HG03159 (cell line): Measurements from ENCODE around the gene PPARD.
"Not testable (repeated sequence)": the region's sequence is repeated elsewhere in the genome, so short reads cannot be mapped to it uniquely, and the experiment has no call there.

Experiments used
- ATAC-seq: cut with Tn5 transposase; IDR thresholded peaks from one replicate; pipeline ENCODE4 v1.9.1; 2021; ENCODE audit warnings: mild to moderate bottlenecking, moderate library complexity; ENCODE audit not compliant: unreplicated experiment

The PPARD gene

DNA sequence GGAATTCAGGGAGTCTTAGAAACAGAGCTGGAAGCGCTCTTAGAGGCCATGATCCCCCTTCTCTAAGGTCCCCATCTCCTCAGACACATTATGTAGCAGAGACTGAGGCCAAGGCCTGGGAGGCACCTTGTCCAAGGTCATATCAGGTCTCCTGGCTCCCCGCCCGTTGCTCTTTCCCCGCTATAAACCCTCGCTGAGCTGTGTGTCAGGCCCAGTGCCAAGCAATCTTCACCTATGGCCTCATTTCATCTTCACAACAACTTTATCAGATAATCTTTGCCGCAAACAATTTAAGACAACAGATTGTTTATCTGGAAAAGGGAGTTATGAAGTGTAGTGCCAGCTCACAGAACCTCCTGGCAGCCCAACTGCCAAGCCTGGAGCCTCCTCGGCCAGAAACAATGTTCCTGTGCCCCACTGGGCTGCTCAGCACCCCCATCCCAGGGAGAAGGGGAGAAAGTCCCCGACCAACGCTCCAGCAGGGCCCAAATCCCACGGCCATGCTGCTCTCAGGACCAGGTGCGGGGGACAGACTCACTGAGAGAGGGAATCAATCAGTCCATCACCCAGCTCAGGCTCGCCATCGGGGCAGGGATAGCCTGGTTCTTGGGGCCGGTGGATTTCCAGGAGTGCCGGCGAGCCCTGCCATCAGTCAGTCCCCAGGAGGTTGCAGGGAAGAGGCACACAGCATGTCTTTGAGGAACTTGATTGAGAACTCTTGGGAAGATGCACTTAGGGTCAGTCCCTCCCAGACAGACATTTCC is 92.9 kb downstream of the PPARD start:
- ATAC-seq = no peak

DNA sequence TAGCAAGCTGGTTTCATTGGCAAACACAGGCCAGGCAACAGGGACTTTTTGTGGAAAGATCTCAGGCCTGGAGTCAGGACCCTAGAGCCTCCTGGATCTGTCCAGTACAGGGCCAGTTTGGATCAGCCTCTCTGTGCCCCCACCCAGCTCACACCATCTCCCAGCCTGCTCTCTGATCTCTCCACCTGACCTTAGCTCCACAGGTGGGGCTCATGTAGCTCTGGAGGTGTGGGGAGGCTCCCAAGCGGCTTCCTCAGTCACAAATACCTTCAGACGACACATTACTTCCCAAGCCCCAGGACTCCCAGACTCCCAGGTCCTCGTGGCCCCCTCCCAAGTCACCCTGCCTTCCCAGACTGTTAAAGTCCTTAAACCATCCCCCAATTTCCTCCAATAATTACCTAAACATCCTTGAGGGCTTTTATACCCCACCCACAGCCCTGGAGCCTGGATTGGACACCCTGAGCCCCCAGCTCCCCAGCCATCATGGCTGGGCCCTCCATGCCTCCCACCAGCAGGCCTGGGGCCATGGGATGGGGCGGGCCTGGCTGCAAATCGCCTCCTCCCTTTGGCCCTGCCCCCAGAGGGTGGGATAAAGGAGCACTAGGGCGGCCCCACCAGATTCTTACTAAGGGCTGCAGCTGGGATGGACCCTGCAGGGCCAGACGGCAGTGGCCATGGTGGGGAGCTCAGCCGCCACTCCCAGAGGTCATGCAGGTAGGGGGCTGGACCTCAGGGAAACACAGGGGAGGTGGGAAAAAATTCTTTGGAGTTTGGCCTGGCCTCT is 93.9 kb downstream of the PPARD start:
- ATAC-seq = no peak

- not testable (repeated sequence) for ATAC-seq
Measured at GRCh38 chr6:35438378-35439065, 96.2 kb downstream of the PPARD start.

DNA sequence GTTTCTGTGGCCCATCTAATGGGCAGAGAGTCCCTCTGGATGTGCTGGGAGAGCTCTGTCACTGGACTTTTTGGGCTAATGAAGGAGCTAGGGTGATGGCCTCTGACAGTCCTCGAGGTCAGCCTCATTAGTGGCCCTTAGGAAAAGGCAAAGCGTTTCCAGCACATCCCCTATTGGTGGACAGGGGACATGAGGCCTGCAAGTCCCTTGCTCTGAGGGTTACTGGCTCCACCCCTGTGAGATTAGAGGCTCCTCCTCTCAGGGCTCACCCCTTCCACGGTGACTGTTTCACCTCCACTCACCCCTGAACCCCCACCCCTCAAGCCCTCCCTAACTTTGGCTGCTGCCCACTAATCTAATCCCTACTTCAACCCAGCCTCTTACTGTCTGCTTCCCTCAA is 97.0 kb downstream of the PPARD start:
- ATAC-seq = no peak

- ATAC-seq = no peak
Measured at GRCh38 chr6:35441205-35441604, 98.8 kb downstream of the PPARD start.

DNA sequence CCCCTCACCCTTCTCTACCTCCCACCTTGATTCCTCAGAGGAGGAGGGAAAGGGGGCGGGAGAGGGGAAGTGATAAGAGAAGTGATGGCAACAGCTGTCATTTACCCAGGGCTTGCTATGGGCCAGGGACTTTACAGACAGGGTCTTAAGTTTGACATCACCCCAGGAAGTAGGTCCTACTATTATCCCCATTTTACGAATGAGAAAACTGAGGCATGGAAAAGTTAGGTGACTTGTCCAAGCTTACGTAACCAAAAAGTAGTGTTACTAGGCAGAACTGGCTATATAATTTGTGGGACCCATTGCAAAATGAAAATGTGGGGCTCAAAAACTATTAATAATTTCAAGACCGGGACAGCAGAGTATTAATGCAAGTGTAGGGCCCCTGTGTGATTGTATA is 99.3 kb downstream of the PPARD start:
- ATAC-seq = no peak

GRCh38 chr6:35442693-35443092 is 100.3 kb downstream of the PPARD start:
- no peak for ATAC-seq

DNA sequence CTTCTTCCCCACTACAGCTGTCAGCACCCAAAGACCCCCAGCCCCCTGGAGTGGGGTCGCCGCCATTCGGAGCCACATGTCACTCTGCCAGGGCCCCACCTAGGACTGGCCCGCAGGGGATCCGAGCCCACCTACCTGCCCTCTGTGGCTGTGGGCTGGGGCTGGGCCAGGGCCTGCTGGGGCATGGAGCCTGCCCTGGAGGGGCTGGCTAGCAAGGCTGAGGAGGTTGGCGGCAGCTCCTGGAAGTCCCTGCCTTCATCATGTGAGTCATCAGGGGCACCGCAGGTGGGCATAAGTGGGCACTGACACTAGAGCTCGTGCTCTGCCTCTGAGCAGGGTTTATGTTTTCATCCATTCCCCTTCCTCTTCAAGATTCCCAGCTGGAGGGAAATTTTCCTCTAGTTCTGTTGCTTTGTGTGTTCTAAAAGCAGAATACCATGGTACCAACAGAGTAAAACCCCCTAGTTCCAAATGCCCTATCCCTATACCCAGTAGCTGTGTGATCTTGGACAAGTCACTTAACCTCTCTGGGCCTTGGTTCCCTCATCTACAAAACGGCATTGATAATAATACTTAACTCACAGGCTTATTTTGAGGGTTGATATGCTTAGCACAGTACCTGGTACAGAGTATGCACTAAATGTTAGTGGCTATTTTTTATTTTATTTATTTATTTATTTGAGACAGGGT is 101.1 kb downstream of the PPARD start:
- ATAC-seq = no peak

- ATAC-seq = no peak
Measured at GRCh38 chr6:35445691-35446090, 103.3 kb downstream of the PPARD start.

GRCh38 chr6:35448191-35448590 is 105.8 kb downstream of the PPARD start:
- ATAC-seq = no peak

GRCh38 chr6:35449287-35449881 is 107.0 kb downstream of the PPARD start:
- peak; percentile 38 for ATAC-seq

DNA sequence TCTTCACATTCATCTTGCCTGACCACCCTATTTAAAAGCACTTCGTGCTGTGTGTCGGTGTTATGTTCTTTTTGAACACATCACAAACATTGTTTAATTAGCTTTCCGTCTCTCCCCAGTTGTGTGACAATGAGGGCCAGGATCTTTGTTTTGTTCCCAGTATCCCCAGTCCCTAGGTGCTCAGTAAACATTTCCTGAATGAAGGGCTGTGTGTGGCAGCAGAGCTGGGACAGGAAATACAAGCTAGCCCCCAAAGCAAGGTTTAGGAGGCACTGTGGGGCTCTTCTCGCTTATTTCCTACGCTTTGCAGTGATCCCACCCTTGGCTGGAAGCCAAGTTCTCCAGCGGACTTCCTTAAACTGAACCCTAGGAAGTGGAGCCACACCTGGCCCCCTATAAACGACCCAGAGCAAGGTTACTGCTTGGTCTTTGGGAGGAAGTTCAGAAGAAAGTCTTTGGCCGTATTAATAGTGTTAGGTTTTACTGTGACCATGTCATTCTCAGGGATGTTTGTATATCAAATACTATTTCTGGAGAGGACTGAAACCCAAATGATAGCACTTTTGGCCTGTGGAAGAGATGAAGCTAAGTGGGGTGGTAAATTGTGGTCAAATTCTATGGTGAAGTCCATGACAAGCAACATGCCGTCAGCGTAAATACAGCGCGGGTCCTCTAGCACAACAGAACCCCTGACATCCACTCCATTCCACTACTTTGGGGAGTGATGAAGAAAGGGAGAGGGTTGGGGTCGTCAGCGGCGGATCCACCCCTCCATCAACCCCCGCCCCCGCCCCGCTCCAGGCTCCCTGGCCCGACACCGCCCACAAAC is 109.2 kb downstream of the PPARD start:
- no peak for ATAC-seq

DNA sequence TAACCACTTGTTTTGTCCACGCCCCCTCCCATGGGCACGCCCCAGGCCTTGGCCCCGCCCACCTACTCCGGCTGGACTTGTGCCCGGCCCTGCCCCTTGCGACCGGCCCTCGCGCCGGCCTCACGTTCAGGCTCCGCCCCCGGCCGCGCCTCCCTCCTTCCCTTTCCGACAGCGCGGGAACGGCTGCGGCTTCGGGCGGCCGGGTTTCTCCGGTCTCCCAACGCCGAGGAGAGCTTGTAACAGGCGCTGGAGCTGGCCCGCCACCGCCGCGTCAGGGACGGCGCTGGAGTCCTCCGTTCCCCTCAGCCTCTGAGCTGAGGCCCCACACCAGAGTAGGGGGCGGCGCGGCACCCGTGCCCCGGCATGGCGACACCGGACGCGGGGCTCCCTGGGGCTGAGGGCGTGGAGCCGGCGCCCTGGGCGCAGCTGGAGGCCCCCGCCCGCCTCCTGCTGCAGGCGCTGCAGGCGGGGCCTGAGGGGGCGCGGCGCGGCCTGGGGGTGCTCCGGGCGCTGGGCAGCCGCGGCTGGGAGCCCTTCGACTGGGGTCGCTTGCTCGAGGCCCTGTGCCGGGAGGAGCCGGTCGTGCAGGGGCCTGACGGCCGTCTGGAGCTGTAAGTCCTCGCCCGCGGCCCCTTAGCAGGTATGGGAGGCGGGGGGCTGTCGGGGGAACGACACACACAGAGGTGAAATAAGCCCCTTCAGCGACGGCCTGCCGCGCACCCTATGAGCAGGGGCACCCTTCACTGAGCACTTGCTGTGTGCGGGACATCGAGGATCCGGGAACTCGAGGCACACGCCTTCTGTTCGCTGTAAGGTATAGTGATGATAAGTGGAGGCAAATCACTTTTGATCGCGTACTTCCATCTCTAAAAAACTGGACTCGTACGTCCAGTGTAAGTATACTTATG is 110.1 kb downstream of the PPARD start, which contains the start of gene FANCE:
FANCE (plus strand) TSS at position 156 of the 908 bp plus-strand sequence; CDS start at position 364, 208 bp downstream.
- peak; percentile 78 for ATAC-seq

DNA sequence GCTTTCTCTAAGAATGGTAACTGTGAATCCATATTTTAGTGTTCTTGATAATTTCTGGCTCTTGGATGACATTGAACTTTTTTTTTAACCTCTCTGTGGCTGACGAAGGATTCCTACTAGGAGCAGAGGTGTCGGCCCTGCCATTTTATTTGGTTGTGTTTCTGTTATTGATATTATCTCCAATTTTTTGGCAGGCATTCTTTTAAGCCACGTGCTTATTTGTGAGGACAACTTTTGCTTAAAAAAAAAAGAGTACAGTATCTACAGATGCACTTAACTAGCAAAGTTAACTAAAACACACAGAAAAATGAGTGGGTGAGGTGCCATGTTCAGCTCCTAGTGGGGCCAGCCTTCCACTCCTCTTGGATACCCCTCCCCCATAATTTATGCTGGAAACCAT is 110.9 kb downstream of the PPARD start:
- ATAC-seq = no peak

DNA sequence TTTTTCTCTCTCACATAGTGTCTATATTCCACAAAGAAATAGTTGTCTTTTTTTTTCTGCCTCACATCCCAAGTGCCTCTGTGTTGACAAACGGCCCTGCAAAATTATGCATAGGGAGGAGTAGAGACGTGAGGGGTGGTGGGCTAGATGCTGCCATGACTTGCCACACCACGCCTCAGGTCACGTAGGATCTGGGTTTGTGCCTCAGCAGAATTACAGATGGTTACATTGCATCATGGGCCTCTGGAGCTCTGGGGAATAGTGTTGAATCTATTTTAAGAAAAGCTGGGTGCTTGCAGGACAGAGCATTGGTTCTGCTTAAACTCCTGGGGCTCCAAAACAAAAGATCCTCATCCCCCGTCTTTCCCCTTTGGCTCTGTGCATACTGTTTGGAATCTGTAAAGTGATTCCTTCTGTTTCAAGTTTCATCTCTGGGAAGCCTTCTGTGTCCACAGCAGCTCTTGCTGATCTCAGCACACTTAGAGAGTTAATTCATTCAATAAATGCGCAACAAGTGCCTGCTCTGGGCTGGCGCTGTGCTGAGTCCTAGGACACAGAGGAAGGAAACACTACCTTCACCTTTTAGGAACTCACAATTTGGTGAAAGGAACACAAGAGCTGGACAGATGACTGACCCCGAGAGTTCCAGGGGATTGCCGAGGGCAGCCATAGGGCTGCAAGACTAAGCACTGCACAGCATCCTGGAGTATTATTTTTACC is 112.2 kb downstream of the PPARD start:
- ATAC-seq = no peak

- no peak for ATAC-seq
Measured at GRCh38 chr6:35457907-35458306, 115.5 kb downstream of the PPARD start.

DNA sequence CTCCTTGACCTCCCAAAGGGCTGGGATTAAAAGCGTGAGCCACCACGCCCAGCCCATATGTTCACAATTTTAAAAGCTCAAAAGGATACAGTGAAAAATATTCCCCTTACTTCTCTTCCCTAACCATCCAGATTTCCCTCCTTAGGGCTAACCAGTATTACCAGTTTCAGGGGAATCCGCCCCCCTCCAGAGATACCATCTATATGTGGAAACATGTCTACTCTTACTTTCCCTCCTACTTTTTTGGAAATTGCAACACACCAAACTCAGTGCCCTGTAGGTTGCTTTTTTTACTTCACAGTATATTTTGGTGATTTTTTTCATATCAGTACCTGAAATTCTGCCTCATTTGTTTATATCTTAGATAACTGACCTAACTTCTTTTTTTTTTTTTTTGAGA is 118.9 kb downstream of the PPARD start:
- no peak for ATAC-seq

DNA sequence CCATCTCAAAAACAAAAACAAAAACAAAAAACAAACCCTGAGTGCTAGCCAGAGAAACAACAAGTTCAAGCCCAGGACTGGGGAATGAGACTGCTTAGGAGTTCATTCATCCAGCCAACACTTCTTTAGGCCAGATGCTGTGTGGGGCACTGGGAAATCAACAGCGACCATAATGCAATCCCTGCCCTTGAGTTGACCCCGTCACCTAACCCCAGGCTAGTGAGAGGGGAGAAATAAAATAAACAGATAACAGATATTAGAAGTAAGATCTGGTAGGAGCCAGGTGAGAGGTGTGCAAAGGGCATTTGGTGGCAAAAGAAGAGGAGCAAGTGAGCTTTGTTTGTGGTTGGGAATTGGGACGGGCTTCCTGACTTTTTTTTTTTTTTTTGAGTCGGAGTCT is 120.9 kb downstream of the PPARD start:
- no peak for ATAC-seq
